A549 (cell line): ENCODE measurements around the gene LAMB1.

ENCODE experiments used
- EHF ChIP-seq: fragments of 250-450 bp; sonication (Bioruptor Pico); IDR thresholded peaks from 2 replicates; pipeline ENCODE4 v1.5.0; 2020; ENCODE audit warnings: mild to moderate bottlenecking
- EP300 ChIP-seq, 2 experiments: fragments of >200 bp; sonication (Bioruptor Twin); formaldehyde crosslinking; IDR thresholded peaks; 2 replicates in 1 of 2; 3 replicates in 1 of 2; pipeline ENCODE4 v1.6.1; 2016 to 2017
- MAX ChIP-seq: IDR thresholded peaks from 2 replicates; pipeline ENCODE4 v1.6.1; 2012
- REST ChIP-seq: fragments of 200-600 bp; sonication (generic); IDR thresholded peaks from 2 replicates; pipeline ENCODE4 v1.6.1; 2016; ENCODE audit warnings: antibody characterized with exemption, mild to moderate bottlenecking, moderate library complexity

GRCh38 chr7:107951172-107951787, 51.7 kb downstream of the LAMB1 start:
- TF ChIP-seq EP300 (IDR thresholded peaks at IDR 0.05) (no peak), MAX (no peak), EHF (CRISPR knock-in tag) (no peak), REST (no peak)
